SH-SY5Y (cell line): ENCODE measurements around the gene SH2D5.

Experiments used
- GATA2 ChIP-seq: IDR thresholded peaks from 2 replicates; pipeline ENCODE4 v1.6.1; 2011; ENCODE audit warnings: mild to moderate bottlenecking, low read depth, low read length
- GATA3 ChIP-seq: IDR thresholded peaks from 2 replicates; pipeline ENCODE4 v1.6.1; 2011; ENCODE audit warnings: low read depth, mild to moderate bottlenecking, low read length, moderate library complexity

The SH2D5 gene

DNA sequence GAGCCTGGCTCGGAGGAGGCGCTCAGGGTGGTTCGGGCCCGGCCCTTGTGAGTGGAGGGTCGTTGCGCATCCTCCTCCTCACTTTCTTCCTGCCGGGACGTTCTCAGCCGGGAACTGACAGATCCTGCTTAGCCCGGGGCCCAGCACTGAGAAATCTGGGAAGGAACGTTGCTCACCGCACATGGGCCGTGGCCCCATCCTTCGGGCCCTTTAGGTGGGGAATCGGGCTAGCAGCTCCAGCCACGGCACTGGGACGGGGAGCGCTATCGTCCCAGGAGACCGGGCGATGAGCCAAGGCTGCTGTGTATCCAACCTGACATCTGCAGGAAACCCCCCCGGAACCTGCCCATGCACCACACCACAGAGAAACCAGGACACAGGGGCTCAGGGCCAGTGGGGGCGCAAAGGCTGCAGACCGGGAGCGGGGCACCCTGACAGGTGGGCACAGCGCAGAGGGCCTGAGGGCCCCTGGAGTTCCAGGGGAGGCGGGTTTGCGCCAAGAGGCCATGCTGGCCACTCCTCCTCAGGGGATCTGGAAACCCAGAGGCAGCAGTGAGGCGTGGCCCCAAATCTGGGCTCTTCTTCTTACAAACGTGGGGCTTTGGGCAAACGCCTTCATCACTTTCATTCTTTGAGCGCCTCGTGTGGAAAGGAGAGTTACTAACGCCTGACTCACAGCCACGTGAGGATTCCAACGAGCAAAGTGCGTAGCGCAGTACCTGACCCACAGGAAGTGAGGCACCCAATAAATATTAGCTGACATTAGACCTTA, at the start of gene SH2D5:
SH2D5 (minus strand) TSS at position 116 of the 772 bp plus-strand sequence. CDS start 4,659 bp downstream, outside the sequence.
- TF ChIP-seq GATA2, result no peak
- TF ChIP-seq GATA3, result no peak

DNA sequence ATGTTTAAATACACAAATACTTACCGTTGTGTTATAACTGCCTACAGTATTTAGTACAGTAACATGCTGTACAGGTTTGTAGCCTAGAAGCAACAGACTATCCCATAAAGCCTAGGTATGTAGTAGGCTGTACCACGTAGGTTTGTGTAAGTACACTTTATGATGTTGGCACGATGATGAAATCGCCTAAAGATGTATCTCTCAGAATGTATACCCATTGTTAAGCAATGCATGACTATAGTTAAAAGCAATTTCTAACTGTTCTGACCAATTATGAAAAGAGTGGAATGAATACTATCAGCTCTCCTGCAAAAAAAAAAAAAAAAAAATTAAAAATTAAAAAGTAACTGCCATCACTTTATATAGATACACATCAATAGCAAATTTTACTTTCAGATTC, 43.2 kb upstream of the SH2D5 start:
- TF ChIP-seq GATA2 (no peak), GATA3 (no peak)

DNA sequence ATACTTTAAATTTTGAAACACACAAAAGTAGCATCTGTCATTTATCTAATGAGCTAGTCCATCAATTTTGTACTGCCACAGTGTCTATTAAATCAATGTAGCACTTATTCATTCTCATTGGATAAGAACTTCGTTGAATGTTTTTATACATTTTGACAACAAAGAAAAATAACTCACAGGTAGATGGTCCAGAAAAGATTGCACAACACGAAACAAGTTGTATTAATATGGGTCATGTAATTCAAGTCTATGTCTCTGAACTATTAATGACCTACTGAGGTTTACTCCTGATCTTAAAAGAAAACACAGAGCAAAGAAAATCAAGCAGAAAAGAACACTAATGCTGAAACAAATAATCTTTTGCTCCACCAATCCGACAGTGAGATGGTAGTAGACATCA, 39.3 kb upstream of the SH2D5 start:
- TF ChIP-seq GATA2 (no peak), GATA3 (no peak)

DNA sequence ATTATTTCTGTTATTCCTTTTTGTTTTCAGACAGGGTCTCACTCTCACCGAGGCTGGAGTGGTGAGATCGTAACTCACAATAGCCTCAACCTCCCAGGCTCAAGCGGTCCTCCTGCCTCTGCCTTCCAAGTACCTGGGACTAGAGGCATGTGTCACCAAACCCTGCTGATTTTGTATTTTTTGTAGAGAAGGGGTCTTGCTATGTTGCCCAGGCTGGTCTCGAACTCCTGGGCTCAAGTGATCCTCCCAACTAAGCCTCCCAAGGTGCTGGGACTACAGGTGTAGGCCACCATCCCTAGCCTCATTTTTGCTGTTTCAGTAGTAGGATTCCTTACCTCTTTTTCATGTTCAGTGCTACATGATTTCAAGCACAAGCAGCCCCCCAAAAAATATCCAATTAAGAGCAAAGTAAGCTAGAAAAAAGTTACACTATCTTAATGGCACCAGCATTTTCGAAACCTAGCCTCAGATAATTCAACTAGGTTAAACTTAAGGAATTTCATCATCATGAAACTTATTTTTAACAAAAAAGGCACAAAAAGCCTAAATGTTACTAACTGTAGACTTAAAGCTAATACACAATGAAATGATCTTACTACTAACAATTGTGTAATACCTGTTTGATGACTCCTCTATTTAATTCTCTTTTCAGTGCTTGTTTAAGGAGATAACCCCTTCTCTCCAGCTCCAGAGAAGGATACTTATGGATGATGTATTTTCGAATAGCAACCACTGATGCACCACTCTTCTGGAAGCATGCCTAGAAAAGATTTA, 38.0 kb upstream of the SH2D5 start:
- TF ChIP-seq GATA2, result no peak
- TF ChIP-seq GATA3, result no peak

DNA sequence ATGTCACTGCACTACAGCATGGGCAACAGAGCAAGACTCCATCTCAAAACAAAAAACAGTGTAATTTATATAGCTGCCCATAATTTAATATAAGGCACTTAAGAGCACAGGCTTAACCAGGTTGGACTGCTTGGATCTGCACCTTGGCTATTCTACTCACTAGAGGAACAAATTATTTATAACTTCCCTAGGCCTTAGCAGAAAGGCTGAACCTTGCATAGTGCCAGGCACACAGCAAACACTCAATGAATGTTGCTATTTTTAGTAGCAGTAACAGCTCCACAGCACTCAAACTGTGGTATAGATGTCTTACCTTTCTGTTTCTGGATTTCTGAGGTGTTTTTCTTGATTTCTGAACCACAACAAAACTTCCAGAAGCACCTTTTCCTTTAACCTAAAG, 34.8 kb upstream of the SH2D5 start:
- TF ChIP-seq GATA2, result no peak
- no peak for TF ChIP-seq GATA3

DNA sequence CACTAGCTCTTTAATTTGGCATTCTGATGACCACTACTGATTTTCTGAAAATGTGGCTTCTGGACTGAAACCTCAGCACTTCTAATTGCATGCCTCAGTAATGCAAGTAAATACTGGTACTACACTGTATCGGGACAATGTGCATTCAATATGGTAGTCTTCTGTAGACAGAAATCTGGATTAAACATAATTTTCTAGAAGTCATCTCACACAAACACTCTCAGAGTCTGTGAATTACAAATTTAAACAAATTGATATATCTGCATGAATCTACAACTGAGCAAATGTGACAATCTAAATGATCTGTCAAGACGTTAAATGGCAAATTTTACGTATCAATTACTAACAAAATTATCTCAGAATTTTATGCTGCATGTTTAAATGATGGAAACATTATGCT, 30.9 kb upstream of the SH2D5 start:
- TF ChIP-seq GATA2 (no peak), GATA3 (no peak)

DNA sequence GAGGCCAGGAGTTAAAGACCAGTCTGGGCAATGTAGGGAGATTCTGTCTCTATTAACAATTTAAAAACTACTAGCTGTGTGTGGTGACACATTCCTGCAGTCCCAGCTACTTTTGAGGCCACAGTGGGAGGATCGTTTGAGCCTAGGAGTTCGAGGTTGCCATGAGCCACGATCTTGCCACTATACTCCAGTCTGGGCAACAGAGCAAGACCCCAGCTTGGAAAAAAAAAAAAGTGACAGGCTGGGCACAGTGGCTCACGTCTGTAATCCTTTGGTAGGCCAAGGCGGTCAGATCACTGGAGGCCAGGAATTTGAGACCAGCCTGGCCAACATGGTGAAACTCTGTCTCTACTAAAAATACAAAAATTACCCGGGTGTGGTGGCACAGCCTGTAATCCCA, 27.8 kb upstream of the SH2D5 start:
- TF ChIP-seq GATA3, result no peak
- TF ChIP-seq GATA2, result no peak

DNA sequence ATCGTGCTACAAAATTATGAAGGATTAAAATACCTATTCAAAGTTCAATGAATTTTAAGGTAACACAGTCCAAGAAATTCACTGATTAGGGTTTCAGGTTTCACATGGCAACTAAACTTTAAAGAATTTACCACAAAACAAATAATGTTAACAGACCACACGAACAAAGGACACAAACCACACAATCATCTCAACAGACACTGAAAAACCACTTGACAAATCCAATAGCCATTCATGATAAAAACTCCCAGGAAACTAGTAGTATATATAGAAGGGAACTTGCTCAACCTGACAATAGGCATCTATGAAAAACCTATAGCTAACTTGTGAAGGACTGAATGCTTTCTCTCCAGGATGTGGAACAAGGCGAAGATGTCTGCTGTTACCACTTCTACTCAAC, 21.1 kb upstream of the SH2D5 start:
- no peak for TF ChIP-seq GATA3
- no peak for TF ChIP-seq GATA2

DNA sequence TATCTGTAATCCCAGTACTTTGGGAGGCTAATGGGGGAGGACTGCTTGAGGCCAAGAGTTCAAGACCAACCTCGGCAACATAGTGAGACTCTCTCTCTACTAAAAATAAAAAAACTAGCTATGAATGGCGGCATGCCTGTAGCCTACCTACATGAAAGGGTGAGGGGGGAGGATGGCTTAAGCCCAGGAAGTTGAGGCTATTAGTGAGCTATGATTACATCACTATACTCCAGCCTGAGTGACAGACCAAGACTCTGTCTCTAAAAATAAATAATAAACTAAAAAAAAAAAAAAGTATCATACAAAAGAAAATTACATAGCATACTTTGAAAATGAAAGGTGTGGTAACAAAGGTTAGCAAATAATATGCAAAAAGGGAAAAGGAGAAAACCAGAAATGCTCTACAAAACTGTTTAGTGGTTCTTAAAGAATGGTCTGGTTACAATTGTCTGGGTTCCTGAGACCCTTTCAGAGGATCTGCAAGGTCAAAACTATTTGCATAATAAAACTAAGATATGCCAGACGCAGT, 19.0 kb upstream of the SH2D5 start:
- TF ChIP-seq GATA2 (no peak), GATA3 (no peak)

DNA sequence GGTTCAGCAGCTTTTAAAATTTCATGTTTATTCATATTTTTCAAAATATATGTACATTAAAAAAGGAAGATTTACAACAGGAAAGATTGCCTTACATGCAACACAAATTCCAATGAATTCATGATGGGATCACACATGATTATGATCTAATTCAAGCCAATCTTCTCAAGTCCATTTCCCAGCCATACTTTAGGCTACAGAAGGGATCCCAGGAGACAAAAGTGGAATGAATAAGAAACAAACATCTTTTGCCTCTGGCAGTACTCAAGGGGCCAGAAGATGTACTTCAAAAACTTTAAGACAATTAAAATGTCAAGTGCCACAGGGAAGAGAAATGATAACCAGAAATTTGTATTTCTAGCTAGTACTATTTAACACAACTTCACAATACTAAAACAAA, 10.2 kb upstream of the SH2D5 start:
- no peak for TF ChIP-seq GATA3
- no peak for TF ChIP-seq GATA2

DNA sequence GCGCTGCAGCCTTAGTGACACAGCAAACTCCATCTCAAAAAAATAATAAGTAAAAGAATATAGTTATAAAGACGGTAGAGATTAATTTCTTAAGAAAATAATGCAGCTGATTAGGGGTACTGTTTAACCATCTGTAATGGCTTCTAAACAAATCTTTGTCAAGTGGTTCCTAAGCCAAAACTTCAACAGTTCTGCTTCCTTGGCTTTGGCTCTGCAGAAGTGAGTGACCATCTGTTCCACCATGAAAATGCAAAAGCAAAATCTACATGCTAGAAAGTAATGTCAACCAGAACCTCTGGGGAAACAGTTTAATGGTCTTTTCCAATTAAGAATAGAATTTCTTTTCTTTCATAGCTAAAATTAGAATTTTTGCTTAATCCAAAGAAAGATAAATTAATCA, 8.3 kb upstream of the SH2D5 start:
- TF ChIP-seq GATA2 (no peak), GATA3 (no peak)

DNA sequence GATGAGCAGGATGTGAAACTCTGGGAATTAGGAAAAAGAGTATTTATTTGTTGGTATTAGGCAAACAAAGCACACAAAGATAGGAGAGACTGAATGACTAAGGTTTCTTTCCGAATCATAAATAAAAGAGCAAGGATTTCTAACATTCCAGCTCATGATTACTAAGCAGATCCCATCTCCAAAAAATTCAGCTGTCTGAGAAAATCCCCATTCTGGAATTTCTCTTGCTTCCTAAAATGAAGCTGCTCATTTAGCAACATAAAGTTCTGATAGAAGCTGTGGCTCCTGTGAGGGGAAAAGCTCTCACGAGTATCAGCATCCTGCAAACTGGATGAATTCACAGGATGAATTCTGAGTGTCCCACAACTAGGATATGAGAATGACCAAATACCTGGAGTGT, 6.7 kb upstream of the SH2D5 start:
- TF ChIP-seq GATA2 (no peak), GATA3 (no peak)

DNA sequence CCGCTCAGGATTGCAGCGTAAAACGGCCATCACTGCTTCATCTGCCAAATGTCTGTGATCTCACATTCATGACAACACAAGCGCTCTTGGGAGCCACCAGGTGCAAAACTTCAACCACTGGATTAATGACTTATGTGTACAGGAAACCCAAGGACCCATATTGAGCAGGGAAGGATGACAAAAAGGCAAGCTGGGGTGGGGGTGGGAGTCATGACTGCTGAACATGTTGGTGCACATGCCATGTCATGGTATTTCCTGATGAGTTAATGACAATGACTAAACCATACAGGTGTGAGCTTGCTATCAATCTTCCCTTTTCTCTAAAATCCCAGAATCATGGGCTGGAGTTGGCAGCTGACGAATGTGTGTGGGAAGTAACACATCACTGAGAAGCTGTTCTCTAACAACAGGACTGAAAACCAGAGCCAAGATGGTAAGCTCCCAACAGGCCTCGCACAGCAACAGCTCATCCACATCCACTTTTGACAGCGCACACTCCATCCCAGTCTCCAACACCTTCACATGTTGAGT, 3.1 kb upstream of the SH2D5 start:
- TF ChIP-seq GATA3, result no peak
- TF ChIP-seq GATA2, result no peak

DNA sequence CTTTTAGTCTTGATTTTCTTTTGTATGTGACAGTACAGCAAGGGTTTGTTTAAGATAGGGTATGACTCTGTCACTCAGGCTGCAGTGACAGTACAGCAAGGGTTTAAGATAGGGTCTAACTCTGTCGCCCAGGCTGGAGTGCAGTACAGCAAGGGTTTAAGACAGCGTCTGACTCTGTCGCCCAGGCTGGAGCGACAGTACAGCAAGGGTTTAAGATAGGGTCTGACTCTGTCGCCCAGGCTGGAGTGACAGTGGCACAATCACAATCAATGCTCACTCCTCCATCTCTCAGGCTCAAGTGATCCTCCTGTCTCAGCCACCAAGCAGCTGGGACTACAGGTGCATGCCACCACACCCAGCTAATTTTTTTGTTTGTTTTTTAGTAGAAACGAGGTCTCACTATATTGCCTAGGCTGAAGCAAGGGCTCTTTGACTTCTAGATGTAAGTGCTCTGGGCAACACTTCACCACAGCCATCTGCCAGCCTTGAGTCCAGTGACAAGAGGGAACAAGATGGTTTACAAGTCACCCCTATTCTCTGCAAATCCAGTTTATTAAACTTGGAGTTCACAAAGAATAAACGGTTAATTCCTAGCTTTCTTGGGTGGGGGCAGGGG, 965 bp upstream of the SH2D5 start:
- TF ChIP-seq GATA3 (no peak), GATA2 (no peak)

DNA sequence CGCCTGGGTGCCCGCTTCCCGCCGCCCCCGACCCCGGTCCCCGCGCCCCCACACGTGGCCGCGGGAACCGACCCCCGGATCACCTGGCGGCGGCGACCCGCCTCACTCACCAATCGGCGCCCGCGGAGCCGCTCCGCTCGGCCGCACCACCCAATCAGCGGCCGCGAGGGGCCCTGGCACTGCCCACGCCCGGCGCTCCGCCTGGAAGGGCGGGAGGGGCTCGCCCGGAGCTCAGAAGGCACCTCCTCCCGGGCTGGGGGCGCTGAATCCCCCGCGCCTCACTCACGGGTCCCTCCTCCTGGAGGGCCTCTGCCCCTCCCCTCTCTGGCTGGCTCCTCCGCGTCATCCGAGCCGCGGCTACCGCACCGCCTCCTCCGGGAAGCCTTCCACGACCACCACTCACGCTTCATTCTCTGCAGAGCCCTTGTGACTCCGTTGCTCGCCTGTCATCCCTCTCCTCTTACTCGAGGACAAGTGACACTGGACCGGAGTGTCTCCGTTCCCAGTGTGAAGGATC, 374 bp downstream of the SH2D5 start:
- TF ChIP-seq GATA3 (no peak), GATA2 (no peak)
